KBM-7 (cell line): Measurements from ENCODE around the gene PCDHGA1.

Source experiments
- DNase-seq: peaks from one replicate; pipeline ENCODE4 v3.0.0-alpha.2; 2015
- in situ Hi-C: fragments of 300-500 bp; cut with MboI; formaldehyde crosslinking; loops from 2 replicates; pipeline ENCODE4 v1.14.3; 2020; ENCODE audit warnings: low sequenced_read_pairs, low pct_unique_long_range_greater_than_20kb, mixed read lengths

Gene PCDHGA1

GRCh38 chr5:141479776-141480175 is 149.5 kb downstream of the PCDHGA1 start:
- in situ Hi-C loops: no loop called here

GRCh38 chr5:141483902-141484301 is 153.6 kb downstream of the PCDHGA1 start:
- DNase-seq: no peak
- in situ Hi-C loops: no loop called here

More at GRCh38 chr5:141479776-141480175, 149.5 kb downstream of the PCDHGA1 start:
- DNase-seq: no peak

GRCh38 chr5:141484310-141484640 is 154.0 kb downstream of the PCDHGA1 start:
- in situ Hi-C loops: no loop called here
- DNase-seq: no peak

GRCh38 chr5:141484641-141485311 is 154.5 kb downstream of the PCDHGA1 start, which contains the start of gene PCDHGC4:
Gene PCDHGC4 (plus strand): TSS chr5:141485030. CDS start chr5:141485174, 144 bp downstream.
- DNase-seq: no peak
- in situ Hi-C loops: no loop called here

GRCh38 chr5:141485321-141486055 is 155.2 kb downstream of the PCDHGA1 start:
- no peak for DNase-seq
- in situ Hi-C loops: no loop called here

- in situ Hi-C loops: no loop called here
- no peak for DNase-seq
These were observed 155.8 kb downstream of the PCDHGA1 start for GRCh38 chr5:141486091-141486490.

- in situ Hi-C loops: no loop called here
- no peak for DNase-seq
These were observed 156.8 kb downstream of the PCDHGA1 start for GRCh38 chr5:141487131-141487530.

GRCh38 chr5:141488591-141489561 is 158.6 kb downstream of the PCDHGA1 start, which contains the start of gene PCDHGC5:
Gene PCDHGC5 (plus strand): TSS chr5:141489081. CDS start chr5:141489241, 160 bp downstream.
- DNase-seq: no peak
- in situ Hi-C loops: no loop called here

GRCh38 chr5:141489841-141490240 is 159.5 kb downstream of the PCDHGA1 start:
- in situ Hi-C loops: no loop called here
- no peak for DNase-seq

- DNase-seq: no peak
- in situ Hi-C loops: no loop called here
These were observed 160.0 kb downstream of the PCDHGA1 start for GRCh38 chr5:141490271-141490670.

- in situ Hi-C loops: no loop called here
- DNase-seq: no peak
These were observed 160.5 kb downstream of the PCDHGA1 start for GRCh38 chr5:141490771-141491170.

GRCh38 chr5:141491323-141492167 is 161.2 kb downstream of the PCDHGA1 start:
- DNase-seq: no peak
- in situ Hi-C loops: no loop called here

GRCh38 chr5:141492168-141492885 is 162.0 kb downstream of the PCDHGA1 start:
- no peak for DNase-seq
- in situ Hi-C loops: no loop called here

- no peak for DNase-seq
- in situ Hi-C loops: no loop called here
These were observed 163.4 kb downstream of the PCDHGA1 start for GRCh38 chr5:141493500-141494422.

GRCh38 chr5:141494761-141495452 is 164.6 kb downstream of the PCDHGA1 start:
- in situ Hi-C loops: no loop called here
- DNase-seq: no peak

GRCh38 chr5:141495453-141495811 is 165.1 kb downstream of the PCDHGA1 start:
- DNase-seq: no peak
- in situ Hi-C loops: no loop called here

GRCh38 chr5:141496038-141496437 is 165.7 kb downstream of the PCDHGA1 start:
- DNase-seq: no peak
- in situ Hi-C loops: no loop called here
